IMR-90 (cell line): ENCODE data around the gene LMX1A.

Experiments used
- BHLHE40 ChIP-seq: fragments of 150-350 bp; IDR thresholded peaks from 2 replicates; pipeline ENCODE4 v1.6.1; 2016; ENCODE audit warnings: mild to moderate bottlenecking, low read depth, low read length
- CEBPB ChIP-seq: IDR thresholded peaks from 2 replicates; pipeline ENCODE4 v1.6.1; 2012; ENCODE audit warnings: low read depth, low read length, improper control_type of control experiment
- CTCF ChIP-seq: conservative IDR thresholded peaks from 2 replicates; pipeline ENCODE4 v1.5.1; 2012; ENCODE audit warnings: mild to moderate bottlenecking, low read depth, low read length, improper control_type of control experiment
- MAFK ChIP-seq: IDR thresholded peaks from 2 replicates; pipeline ENCODE4 v1.6.1; 2012; ENCODE audit warnings: low read depth, low read length, improper control_type of control experiment
- POLR2A ChIP-seq: IDR thresholded peaks from 2 replicates; pipeline ENCODE4 v1.6.1; 2012; ENCODE audit warnings: mild to moderate bottlenecking, low read depth, low read length
- RAD21 ChIP-seq: IDR thresholded peaks from 2 replicates; pipeline ENCODE4 v1.6.1; 2012; ENCODE audit warnings: low read length, improper control_type of control experiment
- RCOR1 ChIP-seq: IDR thresholded peaks from 2 replicates; pipeline ENCODE4 v1.6.1; 2012; ENCODE audit warnings: mild to moderate bottlenecking, low read length, improper control_type of control experiment; ENCODE audit not compliant: insufficient replicate concordance
- RFX5 ChIP-seq: IDR thresholded peaks from 2 replicates; pipeline ENCODE4 v1.8.0; 2012; ENCODE audit warnings: low read depth, mild to moderate bottlenecking, low read length, moderate library complexity
- USF2 ChIP-seq: fragments of 150-350 bp; IDR thresholded peaks from 2 replicates; pipeline ENCODE4 v1.6.1; 2017; ENCODE audit warnings: mild to moderate bottlenecking, antibody characterized with exemption, low read length, low read depth

- TF ChIP-seq CTCF: no peak
- TF ChIP-seq USF2: no peak
- no peak for TF ChIP-seq RCOR1
- no peak for TF ChIP-seq MAFK
- no peak for TF ChIP-seq RFX5
- no peak for TF ChIP-seq POLR2A
- no peak for TF ChIP-seq CEBPB
- TF ChIP-seq RAD21: no peak
- no peak for TF ChIP-seq BHLHE40
These were observed 107.4 kb downstream of the LMX1A start for GRCh38 chr1:165248969-165249571.
